GM10847 (cell line): ENCODE measurements around the gene BNC2.

ENCODE experiments used
- POLR2A ChIP-seq: IDR thresholded peaks from 2 replicates; pipeline ENCODE4 v1.6.1; 2011; ENCODE audit not compliant: insufficient read length; ENCODE audit errors: extremely low read depth

Gene BNC2

GRCh38 chr9:16429671-16430070 is 440.8 kb downstream of the BNC2 start:
- TF ChIP-seq POLR2A = no peak

DNA sequence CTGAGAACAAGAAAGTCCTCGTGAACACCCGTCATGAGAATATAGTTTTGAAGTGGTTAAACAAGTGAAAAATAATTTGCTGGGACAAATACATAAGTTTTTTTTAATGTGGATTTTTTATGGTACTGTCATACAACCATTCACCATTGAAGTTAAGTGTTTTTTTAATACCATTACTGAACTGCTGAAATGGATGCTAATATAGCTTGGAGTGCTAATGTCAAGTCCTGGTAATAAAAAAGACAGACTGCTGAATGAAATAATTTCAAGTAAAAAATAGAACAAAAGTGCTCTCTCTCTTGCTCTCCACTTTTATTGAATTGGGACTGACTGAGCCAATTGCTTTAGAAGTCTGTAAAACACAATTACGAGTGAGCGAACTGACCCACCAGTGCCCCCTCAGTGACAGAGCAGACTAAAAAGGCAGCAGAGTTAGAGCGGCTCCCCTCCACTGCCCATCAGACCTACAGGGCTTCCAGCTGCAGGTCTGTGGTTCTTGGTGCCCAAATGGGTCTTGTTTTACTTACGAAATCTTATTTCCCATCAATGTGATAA is 442.5 kb downstream of the BNC2 start:
- TF ChIP-seq POLR2A = no peak

DNA sequence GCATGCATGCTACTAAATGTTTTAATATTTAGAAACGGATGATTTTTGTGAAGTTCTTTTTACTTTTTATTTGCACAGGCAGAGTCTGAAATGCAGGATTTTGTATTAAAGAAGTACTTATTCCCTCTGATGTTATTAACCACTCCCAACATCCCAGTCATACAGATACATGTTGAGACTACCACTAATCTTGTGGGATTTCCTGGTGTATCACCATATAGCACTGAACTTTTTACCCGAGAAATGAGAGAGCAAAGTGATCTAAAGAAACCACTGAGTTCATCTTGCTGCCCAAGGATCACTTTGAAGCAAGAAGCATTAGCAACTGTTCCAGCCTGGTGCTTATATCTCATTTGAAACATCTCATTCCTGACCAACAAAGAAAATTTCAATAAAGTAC is 443.8 kb downstream of the BNC2 start:
- no peak for TF ChIP-seq POLR2A

- TF ChIP-seq POLR2A = no peak
Observed at GRCh38 chr9:16425562-16426231, 444.8 kb downstream of the BNC2 start.

DNA sequence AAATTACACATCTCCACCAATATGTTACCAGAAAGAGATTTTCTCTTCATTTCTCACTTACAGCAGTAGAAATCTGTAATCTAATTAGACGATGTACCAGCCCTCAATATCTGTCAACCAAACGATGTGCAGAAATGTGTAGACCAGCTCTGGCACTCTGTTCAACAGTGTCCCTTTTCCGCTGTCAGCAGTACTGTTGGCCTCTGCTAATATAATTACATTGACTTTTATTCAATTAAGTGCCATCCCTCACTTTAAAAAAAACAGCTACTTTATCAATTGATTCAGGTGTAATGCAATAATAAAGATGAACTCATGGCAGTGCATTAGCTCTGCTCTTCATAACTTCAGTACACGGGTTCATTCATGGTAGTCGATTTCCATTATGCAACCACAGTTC is 448.4 kb downstream of the BNC2 start:
- TF ChIP-seq POLR2A = no peak

DNA sequence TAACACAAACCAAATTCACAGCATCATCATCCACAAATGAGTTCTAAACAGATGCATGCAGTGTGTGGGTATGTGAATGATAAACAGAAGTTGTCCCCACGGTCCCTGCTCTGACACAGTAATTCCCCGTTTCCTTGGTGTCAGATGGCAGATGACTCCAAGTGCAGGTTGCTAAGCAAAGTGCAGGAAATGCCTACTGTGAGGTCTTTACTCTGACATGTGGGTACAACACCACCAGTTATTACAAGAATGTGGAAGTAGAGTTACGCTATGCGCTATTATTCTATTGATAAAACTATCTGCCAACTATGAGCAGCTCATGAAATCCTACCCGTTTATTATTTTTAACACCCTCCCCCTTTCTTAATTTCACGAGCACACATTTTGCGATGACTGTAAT is 448.9 kb downstream of the BNC2 start:
- TF ChIP-seq POLR2A = no peak

- no peak for TF ChIP-seq POLR2A
Observed at GRCh38 chr9:16419124-16419523, 451.3 kb downstream of the BNC2 start.

DNA sequence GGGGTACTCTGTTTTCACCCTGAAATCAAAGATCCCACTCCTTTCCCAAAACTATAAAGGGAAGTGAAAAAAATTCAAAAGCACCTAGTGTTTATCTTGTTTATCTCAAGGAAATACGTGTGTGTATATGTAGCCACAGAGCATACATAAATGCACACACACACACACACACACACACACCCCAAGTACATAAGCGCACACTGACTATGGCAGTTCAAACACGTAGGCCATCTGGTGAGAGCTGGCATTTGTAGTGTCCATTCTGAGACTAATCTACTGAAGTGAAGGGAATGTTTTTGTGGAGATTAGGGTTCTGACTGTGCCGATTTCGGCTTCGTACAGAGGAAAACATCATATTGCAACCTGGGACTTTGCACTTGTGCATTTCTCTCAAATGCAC is 451.7 kb downstream of the BNC2 start:
- TF ChIP-seq POLR2A = no peak

GRCh38 chr9:16417749-16418148 is 452.7 kb downstream of the BNC2 start:
- TF ChIP-seq POLR2A = no peak

GRCh38 chr9:16417161-16417560 is 453.3 kb downstream of the BNC2 start:
- TF ChIP-seq POLR2A = no peak

DNA sequence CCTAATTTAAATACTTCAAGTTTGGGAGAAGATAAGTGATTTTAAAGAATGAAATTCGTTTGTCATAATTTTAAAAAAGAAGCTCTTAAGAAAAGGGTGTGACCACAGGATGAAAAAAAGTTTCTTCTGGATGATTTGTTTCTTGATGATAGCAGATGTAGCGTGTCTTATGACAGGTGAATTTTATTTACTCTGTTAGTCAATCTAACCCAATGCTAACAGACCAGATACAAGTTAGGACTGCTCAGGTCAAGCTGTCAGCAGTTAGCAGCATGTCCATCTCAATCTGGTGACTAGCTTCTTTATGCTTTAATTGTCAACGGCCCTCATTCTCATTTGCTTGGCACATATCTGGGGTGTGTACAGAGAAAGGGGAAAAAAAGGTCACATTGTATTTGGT is 456.0 kb downstream of the BNC2 start:
- TF ChIP-seq POLR2A = no peak

DNA sequence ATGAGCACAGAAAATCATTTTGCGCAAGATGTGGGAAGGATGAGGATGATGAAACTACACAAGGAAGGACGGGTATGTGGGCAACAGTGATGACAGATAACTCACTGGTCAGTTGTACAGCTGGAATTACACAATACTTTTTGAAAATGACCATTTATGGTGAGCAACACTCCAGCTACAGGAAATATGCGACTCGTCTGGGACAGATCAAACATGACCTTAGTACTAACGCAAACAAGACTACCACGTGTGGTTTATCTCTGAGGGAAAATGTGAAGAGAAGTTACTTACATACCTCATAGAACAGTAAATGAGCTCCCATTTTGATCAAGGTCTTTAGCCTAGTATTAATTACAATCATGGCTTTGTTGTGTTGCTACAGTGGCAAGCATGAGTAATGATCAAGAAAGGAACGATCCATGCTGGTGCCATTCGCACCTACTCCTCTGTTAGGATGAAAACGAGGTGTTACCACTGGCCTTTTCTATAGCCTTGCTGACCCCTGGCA is 456.9 kb downstream of the BNC2 start:
- TF ChIP-seq POLR2A = no peak

DNA sequence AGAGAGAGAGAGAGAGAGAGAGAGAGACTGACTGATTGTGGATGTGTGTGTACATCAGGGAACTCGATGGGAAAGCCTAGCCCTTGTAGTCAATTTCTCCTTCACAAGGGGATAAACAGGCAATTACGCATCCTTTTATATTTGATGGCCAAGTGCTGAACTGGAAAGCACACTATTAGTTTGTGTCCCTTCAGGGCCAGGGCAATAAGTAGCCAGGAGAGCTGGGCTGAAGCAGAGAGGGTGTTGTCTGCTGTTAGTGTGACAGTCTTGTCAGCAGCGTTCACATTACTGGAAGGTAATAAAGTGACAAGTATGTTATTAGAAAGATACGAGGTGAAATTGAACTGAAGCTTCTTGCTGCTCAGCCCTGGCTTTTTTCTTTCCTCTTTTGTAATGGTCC is 457.7 kb downstream of the BNC2 start:
- TF ChIP-seq POLR2A = no peak

GRCh38 chr9:16411311-16411710 is 459.2 kb downstream of the BNC2 start:
- no peak for TF ChIP-seq POLR2A

- TF ChIP-seq POLR2A = no peak
Observed at GRCh38 chr9:16410601-16411280, 459.7 kb downstream of the BNC2 start.

DNA sequence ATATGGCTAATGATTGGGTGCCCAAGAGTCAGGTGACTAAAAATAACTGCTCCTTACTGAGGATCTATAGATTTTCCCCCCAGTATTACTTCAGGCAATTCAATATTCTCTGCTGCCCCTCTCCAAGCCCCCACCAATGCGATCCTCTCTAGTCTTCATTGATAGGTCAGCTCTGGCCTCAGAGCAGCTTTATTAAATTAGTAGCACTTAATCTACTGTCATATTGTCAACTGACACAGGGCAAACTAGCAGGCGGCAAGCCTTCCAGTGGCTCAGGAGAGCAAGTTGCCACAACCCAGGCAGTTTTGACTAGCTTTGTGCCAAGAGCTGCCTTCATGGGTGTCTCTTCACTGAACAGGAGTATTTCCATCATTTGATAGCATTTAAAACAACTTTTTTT is 462.9 kb downstream of the BNC2 start:
- TF ChIP-seq POLR2A = no peak
